ENCODE results near the gene PDIA5.
"Not testable (repeated sequence)": the region's sequence is repeated elsewhere in the genome, so short reads cannot be mapped to it uniquely, and the experiment has no call there.

PDIA5 gene

GRCh38 chr3:123105201-123106189 is 38.7 kb downstream of the PDIA5 start:
- Histone ChIP-seq H3K27ac (no peak overlapping the region), H3K4me3 (no peak overlapping the region)
- no peak for TF ChIP-seq CTCF (IDR thresholded peaks at IDR 0.05)
- DNase-seq (ENCODE audit: low spot score), result no peak

GRCh38 chr3:123110282-123110975 is 43.6 kb downstream of the PDIA5 start:
- Histone ChIP-seq H3K27ac (no peak overlapping the region), H3K4me3 (no peak overlapping the region)
- no peak for DNase-seq (ENCODE audit: low spot score)
- TF ChIP-seq CTCF (IDR thresholded peaks at IDR 0.05), result no peak

GRCh38 chr3:123110976-123111615 is 44.3 kb downstream of the PDIA5 start:
- no peak for DNase-seq (ENCODE audit: low spot score)
- no peak for TF ChIP-seq CTCF (IDR thresholded peaks at IDR 0.05)
- no peak overlapping the region for H3K27ac ChIP-seq
- no peak overlapping the region for H3K4me3 ChIP-seq

- no peak overlapping the region for H3K4me3 ChIP-seq
- no peak for DNase-seq (ENCODE audit: low spot score)
- no peak overlapping the region for H3K27ac ChIP-seq
- TF ChIP-seq CTCF (IDR thresholded peaks at IDR 0.05), result no peak
These were observed 44.8 kb downstream of the PDIA5 start for GRCh38 chr3:123111640-123112039.

- H3K27ac ChIP-seq, result no peak overlapping the region
- no peak for DNase-seq (ENCODE audit: low spot score)
- TF ChIP-seq CTCF (IDR thresholded peaks at IDR 0.05), result no peak
- no peak overlapping the region for H3K4me3 ChIP-seq
These were observed 45.4 kb downstream of the PDIA5 start for GRCh38 chr3:123112232-123112631.

GRCh38 chr3:123112656-123113055 is 45.8 kb downstream of the PDIA5 start:
- not testable (repeated sequence) for H3K4me3 ChIP-seq; H3K27ac ChIP-seq; DNase-seq (ENCODE audit: low spot score)

- no peak overlapping the region for H3K27ac ChIP-seq
- H3K4me3 ChIP-seq, result no peak overlapping the region
- DNase-seq (ENCODE audit: low spot score), result no peak
- no peak for TF ChIP-seq CTCF (IDR thresholded peaks at IDR 0.05)
These were observed 47.1 kb downstream of the PDIA5 start for GRCh38 chr3:123113889-123114450.

Measured in coronary artery (tissue), 2 donors.